ENCODE measurements around the gene ADCY5.
"Not testable (repeated sequence)": the region's sequence is repeated elsewhere in the genome, so short reads cannot be mapped to it uniquely, and the experiment has no call there.

The ADCY5 gene

DNA sequence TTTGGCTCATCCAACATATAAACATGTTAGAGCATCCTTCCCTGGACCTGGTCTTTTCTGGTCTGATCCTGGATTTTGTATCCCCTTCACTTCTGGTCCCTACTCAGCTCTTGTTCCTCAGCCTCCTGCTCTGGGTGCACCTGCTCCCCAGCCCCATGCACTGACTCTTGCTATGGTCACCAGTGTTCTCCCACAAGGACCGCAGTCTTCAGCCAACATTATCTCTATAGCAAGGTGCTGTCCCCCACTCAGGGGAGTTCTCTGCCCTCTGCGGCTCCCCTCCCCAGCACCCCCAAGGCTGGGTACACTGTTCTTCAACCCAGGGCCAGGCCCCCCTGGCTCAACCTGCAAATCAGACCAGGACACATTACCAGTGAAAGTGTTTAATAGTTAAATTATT lies 167.0 kb downstream of the ADCY5 start:
- no peak for DNase-seq

DNA sequence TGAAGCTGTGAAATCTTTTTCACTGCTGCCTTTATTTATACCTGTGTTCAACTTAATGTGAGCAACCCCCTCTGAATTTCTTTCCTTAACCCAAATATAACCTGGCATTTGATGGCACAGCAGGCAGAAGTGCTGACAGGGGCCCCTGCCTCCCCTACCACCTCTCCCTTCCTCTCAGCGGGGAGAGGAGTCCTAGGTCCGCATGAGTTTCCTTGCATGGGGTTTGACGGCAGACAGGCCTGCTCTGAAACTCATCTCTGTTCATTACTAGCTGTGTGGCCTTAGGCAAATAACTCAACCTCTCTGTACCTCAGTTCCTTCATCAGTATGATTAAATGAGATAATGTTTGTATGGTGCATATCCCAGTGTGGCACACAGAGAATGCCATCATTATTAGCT lies 167.5 kb downstream of the ADCY5 start:
- DNase-seq = no peak

DNA sequence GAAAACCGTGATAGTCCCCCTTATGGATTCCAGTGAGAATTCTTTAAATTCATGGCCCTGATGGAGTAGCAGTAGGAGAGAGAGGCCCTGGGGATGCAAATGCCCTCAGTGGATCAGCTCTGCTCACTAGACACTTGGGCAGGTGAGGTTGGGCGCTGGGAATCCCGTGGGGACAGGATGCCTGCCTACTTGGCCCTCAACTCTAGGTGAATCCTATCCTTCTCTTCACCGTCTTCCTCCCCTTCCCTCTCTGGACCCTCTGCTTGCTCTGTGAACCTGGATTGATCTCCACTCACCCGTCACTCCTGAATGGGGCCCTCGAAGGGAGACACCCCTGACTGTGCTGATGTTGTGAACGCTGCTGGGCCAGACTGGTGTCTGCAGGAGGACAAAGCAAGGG lies 169.8 kb downstream of the ADCY5 start:
- no peak for DNase-seq

DNA sequence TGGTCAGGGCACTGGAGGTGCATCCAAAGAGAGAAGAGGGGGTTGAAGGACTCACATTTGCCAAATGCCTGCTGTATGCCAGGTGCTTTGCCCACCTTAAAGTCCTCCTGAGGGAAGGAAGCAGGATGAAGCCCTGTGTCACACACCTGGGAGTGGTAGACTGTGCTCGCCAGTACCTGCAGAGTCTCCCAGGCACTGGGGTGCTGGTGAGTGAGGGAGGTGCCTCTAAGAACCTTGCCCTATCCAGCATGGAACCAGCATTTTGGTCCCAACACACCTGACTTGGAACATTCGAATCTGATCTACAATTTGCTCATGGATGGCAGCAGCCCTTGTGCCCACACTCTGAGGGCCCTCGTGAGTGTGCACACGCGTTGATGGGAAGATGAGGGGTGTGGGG lies 170.4 kb downstream of the ADCY5 start:
- DNase-seq = no peak

DNA sequence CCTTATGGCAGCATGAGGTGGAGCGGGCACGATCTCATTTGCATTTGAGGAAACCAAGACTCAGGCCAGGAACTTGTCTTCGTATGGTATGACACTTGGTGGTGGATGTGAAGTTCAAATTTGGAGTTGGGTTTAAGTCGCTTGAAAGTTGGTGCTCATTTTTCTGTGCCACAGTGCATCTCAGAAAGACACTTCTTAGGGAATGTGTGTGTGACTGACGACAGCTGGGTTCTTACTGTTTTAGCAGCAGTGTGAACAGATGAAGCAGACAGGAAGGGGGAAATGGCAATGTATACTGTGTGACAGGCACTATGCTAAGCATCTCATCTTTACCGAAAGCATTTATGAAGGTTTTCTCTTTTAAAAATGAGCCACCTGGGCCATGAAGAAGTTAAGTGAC lies 171.8 kb downstream of the ADCY5 start:
- peak in 1 of 2 experiments; percentile 17 for DNase-seq

DNA sequence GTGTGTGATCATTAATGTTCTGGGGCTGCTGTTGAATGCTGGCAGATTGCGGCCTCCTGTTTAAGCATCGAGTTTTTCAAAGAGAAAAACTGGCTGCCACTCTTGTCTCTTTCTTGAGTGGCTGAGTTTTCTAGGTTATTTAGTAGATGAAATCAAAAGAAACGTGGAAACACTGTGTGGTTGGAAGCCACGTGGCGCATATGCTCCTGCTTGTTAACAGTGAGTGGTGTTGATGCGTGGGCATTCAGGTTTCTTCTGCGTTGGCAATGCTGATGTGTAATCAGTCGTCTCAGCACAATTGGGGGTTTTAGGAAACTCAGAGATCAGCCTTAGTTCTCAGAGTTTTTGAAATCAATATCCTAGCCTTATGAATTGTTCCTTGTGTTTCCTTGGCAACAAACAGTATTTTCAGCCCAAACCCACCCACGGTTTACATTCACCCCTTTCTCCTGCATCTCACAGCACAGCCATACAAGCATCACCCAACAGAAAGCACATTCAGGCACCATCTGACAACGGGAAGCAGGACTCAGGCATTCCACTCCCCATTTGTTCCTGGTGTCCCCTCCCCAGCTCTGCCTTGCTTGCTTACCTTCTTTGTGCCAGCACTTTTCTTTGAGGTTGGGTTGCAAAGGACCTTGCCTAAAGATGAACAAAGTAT lies 172.4 kb downstream of the ADCY5 start:
- no peak for DNase-seq

DNA sequence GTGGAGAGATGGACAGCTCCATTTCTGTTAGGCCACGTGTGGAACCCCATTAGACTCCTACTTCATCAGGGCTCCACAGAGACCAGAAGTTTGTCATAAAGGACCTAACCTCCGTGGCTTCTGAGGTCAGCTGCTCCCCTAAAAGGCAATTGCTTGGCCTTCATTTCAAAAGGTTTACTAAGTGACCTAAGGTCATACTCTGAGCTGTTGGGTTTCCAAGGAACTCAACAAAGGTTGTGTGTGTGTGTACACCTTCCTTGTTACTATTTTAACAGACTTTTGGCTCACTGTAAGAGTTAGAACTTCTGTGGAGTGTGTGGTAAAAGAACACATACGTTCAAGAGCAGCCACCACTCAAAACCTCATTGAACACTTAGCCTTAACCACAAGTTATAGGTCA lies 173.2 kb downstream of the ADCY5 start:
- no peak for DNase-seq

DNA sequence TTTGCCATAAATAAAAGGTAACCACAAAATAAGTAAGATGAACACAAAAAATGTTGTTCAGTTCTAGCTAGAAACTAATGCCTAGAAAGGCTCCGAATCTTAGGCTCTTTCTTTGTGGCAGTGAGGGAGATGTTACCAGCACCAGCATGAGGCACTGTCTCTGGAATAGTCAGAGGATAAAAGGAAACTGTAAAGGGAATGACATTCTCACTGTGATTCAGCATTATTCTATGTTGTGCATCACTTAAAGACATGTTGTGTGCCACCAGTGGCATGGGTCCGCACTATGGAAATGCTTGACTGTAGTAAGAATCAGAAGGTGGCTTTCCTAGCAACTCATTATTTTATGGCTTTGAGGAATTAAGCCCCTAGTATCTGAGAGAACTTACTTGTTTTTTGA lies 176.3 kb downstream of the ADCY5 start:
- no peak for DNase-seq

DNA sequence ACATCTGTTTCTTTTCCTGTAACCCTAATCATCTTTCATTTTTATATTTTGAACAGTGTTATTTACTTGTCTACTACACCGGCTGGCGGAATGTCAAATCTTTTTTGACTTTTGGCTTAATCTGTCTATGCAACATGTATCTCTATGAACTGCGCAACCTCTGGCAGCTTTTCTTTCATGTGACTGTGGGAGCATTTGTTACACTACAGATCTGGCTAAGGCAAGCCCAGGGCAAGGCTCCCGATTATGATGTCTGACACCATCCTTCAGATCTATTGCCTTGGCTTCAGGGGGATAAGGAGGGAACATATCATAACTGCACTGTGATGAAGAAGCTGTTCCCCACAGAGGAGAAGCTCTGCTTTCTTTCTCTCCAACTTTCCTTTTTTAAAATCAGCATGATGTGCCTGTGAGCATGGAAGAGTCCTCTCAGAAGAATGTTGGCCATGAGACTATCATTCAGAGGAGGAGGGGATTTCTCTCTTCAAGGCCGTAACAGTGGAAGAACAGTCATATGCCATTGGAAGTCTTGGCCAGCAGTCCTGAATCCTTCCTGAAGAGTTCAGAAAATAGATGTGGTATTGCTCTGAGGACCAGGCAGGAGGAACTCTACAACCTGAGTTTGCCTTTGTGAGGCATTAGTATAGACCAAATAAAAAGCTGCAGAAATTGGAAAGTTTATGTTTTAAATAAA lies 177.3 kb downstream of the ADCY5 start:
- DNase-seq = no peak

DNA sequence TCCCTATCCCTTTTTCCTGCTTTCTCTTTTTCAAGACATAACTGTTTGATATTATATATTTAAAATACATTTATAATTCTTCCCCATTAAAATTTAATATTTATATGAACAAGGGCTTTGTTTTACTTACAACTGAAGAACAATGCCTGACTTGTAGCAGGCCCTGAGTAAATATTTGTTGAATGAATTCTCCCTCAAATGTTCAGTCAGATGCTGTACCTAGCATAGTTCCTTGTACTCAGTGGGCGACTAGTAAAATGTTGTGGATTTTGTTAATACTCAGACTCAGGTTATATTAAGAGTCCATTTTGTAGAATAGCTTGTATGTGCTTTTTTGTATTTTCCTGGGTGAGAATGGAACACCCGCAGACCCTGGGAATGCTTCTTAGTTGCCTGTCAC lies 178.1 kb downstream of the ADCY5 start:
- DNase-seq = no peak

DNA sequence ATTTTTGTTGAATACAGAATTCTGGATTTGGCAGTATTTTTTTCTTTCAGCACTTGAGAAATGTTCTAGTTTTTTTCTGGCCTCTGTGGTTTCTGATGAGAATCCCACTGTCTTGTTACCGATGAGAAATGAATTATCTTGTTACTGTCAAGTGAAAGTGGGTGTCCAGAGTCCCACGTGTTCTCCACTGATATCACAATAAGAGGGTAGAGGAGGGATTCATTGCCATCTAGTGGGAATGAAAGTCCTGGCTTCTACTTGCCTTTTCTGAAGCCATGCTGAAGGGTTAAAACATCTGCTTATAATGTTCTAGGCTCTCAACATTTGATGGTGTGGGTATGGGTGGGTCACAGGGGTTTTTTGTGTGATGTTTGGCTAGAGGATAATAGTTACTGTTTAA lies 181.1 kb downstream of the ADCY5 start:
- peak; percentile 21 to 67 for DNase-seq

DNA sequence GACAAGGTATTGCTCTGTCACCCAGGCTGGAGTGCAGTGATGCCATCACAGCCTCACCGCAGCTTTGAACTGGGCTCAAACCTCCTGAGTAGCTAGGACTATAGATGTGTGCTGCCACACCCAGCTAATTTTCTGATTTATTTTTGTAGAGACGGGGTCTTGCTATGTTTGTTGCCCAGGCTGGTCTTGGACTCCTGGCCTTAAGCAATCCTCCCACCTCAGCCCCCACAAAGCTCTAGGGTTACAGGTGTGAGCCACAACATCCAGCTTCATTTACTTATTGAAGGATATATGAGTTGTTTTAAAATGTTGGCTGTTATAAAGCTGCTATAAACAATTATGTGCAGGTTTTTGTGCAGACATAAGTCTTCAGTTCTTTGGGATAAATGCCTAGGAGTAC lies 184.9 kb downstream of the ADCY5 start:
- no peak for DNase-seq

DNA sequence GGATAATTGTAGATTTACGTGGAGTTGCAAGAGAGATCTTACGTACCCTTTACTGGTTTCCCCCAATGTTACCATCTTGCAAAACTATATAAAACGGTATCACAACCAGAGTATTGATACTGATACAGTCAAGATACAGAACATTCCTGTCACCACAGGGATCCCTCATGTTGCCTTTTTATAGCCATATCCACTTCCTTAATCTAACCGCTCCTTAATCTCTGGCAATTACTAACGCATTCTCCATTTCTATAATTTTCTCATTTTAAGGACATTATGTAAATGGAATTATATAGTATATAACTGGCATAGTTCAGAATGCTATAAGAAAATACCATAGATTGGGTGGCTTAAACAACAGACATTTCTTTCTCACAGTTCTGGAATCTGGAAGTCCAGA lies 186.0 kb downstream of the ADCY5 start:
- DNase-seq = no peak

DNA sequence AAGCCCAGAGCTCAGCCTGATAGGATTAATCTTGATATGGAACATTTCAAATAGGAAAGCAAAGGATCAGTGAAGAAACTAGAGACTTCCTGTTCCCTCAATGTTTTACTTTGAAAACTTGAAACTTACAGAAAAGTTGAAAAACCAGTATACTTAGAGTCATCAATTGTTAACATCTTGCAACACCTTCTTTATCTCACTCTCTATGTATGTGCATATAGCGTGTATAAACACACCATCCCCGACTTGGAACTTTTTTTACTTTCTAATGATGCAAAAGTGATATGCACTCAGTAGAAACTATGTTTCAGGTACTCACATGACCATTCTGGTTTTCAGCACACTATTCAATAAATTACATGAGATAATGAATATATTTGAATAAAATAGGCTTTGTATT lies 186.7 kb downstream of the ADCY5 start:
- DNase-seq = no peak

DNA sequence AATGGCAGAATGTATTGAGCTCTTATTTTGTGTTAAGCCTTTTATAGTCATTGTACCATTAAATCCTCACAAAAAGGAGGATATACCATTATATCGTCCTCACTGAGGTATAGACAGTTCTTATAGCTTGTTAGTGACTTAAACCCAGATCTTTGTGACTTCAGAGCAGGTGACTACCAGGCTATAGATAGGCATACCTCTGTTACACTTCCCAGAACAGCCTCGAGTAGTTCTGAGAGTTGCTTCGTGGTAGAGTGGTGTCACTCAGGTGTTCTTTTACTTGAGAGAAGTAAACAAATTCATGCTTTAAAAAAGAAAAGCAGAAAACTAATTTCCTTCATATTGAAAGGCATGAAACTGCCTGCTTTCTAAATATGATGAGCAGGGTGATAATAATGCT lies 187.2 kb downstream of the ADCY5 start:
- DNase-seq = no peak

DNA sequence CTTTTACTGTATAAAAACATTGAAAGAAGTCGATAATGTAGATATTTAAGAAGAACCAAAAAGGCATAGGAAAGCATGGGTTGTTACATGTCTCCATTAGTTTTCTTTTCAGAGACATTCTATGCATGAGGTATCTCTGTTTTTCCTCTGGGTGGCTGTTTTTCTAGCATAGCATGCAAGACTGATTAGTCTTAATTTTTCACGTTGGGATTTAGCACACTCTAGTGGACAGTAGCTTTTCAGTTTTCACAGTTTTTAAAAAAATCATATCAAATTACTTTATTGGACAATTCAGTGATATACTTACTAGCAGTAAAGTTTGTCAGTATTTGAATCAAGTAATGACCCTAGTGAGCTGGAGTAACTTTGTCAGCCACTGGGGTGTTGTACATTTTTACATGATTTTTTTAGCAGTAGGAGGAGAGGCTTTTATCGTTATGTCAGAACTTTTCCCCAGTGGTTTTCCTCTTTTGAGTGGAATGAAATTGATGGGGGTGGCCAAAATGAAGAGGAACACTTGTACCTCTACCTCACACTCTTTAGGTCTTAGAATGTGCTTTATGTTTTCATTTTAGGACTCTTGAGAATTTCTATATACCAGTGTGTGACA lies 190.0 kb downstream of the ADCY5 start:
- DNase-seq = peak; percentile 43 to 89

DNA sequence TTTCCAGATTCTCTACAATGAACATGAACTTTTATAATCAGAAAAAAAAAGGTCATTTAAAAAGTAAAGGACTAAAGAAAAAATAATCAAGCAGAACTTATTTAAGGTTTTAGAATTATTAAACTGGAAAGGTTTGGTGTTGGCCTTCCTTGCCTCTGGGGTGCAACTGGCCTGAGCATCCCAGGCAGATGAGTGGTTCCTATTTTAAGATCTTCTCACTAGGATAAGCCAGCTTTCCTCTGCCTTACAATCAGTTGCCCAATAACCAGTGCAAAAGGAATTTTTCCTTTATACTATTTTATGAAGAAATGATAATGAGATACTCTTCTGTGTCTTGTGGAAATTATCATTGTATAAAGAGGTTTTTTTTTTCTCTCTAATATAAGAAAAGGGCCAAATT lies 190.5 kb downstream of the ADCY5 start:
- no peak for DNase-seq

DNA sequence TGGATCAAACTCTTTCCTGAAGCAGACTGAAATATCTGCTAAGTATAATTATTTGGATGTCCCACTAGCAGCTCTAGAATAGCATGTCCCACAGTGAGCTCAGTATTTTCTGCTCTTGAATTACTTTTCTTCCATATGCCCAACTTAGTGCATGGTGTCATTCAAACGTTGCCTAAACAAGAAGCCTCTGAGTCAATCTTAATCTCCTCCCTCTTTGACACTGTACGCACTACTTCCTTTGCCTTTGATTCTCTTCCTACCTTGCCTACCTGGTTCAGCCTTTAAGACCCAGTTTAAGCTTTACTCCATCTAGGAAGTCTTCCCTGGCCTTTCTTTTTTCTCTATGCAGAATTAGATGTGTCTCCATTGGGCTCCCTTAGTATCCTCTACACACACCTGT lies 192.6 kb downstream of the ADCY5 start:
- peak in 1 of 2 experiments; percentile 14 for DNase-seq

DNA sequence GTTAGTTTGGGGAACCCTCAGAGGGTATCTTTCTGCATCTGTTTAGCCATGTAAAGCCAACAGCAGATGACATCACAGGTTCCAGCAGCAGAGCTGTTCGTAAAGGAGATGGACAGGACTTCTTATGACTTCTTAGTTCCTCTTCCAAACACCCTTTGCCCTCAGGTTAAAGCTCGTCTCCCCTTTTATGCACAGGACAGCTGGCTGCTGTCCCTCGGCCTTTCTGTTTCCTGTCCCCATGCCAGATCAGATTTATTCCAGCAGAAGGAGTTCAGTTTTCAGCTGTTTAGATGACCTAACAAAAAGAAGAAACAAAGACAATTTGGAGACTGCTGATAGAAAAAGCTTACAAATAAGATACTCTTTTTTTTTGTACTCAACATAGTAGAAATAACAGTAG lies 202.0 kb downstream of the ADCY5 start:
- DNase-seq = no peak

DNA sequence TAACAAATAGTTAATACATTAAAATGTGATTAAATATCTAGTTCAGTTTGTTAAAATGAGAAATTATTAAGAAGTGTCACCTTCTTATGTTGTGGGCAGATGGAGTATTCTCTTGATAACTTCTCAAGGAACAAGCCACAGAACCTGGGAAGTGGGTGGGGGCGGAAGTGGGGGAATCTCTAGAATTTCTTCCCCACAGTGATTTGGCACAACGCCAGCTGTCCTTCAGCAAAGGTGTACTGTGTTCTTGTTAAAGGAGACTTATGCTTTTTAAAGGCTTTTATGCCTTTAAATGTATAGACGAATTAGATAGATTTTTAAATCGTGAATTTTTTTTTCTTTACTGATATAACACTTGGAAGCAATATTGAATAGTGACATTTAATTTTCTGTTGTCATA lies 204.8 kb downstream of the ADCY5 start:
- peak; percentile 43 to 72 for DNase-seq

DNA sequence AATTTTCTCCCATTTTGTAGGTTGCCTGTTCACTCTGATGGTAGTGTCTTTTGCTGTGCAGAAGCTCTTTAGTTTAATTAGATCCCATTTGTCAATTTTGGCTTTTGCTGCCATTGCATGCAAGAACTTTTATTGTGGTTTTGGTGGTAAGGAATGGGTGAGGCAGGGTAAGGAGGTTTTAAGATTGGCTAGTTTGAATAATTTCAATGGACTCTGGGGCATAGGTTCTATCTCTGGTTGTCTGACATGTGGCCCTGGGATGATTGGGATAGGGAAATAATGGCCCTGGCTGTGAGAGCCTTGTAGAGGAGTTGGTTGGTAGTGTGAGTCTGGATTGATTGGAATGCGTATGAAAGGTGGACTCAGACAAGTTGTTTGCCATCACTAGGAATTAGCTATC lies 209.1 kb downstream of the ADCY5 start:
- DNase-seq = no peak

DNA sequence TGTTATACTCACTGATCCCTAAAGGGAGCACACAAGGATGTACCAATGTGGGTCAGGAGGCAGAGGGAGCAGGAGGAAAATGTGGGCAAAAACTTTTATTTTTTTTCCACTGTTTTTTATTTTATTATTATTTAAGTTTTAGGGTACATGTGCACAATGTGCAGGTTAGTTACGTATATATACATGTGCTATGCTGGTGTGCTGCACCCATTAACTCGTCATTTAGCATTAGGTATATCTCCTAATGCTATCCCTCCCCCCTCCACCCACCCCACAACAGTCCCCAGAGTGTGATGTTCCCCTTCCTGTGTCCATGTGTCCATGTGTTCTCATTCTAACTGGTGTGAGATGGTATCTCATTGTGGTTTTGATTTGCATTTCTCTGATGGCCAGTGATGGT lies 209.7 kb downstream of the ADCY5 start:
- DNase-seq = not testable (repeated sequence)

DNA sequence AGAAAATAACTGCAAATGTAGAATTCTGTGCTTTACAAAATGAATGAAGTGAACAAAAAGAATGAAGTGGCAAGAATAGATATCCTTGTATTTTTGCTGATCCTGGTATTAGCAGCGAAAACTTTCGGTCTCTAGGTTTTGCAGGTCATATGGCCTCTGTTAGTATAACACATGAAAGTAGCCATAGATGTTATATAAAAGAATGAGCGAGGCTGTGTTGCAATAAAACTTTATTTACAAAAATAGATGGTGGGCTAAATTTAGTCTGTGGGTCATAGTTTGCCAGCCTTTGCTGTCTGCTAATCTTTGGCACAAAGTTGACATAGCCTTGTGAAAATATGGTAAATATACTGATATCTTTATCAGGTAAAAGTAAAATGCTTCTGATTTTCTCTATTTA lies 212.0 kb downstream of the ADCY5 start:
- DNase-seq = no peak

Data from NCI-H524 (cell line).